ENCODE results near the gene FBXO10.
"Not testable (repeated sequence)": the region's sequence is repeated elsewhere in the genome, so short reads cannot be mapped to it uniquely, and the experiment has no call there.

DNA sequence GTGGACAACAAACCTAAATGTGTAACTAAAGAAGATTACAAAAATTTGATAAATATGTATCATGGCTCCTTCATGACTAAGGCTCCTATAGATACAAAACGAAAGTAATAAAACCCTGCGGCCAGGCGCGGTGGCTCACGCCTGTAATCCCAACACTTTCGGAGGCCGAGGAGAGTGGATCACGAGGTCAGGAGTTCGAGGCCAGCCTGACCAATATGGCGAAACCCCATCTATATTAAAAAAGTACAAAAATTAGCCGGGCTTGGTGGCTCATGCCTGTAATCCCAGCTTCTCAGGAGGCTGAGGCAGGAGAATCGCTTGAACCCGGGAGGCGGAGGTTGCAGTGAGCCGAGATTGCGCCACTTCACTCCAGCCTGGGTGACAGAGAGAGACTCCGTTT lies 108.7 kb downstream of the FBXO10 start:
- TF ChIP-seq CTCF (conservative IDR thresholded peaks at IDR 0.05; ENCODE audit: low read depth in 2 of 2); POLR2AphosphoS5 (IDR thresholded peaks at IDR 0.05; ENCODE audit: low read depth): not testable (repeated sequence)
- TF ChIP-seq, protein P1, sequence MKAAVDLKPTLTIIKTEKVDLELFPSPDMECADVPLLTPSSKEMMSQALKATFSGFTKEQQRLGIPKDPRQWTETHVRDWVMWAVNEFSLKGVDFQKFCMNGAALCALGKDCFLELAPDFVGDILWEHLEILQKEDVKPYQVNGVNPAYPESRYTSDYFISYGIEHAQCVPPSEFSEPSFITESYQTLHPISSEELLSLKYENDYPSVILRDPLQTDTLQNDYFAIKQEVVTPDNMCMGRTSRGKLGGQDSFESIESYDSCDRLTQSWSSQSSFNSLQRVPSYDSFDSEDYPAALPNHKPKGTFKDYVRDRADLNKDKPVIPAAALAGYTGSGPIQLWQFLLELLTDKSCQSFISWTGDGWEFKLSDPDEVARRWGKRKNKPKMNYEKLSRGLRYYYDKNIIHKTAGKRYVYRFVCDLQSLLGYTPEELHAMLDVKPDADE (IDR thresholded peaks at IDR 0.05): not testable (repeated sequence)

Data from GM23338 (cell line).